GM19395 (cell line): Measurements from ENCODE around the gene DNAH8.
A peak's percentile ranks its signal among the peaks of the same experiment; 100 is the strongest.

ENCODE experiments used
- ATAC-seq: cut with Tn5 transposase; IDR thresholded peaks from one replicate; pipeline ENCODE4 v1.9.1; 2021; ENCODE audit warnings: mild to moderate bottlenecking, moderate library complexity; ENCODE audit not compliant: unreplicated experiment

DNAH8 gene

GRCh38 chr6:38749473-38749872, 34.4 kb downstream of the DNAH8 start:
- ATAC-seq = no peak

- no peak for ATAC-seq
Observed at GRCh38 chr6:38750968-38751615, 36.0 kb downstream of the DNAH8 start.

GRCh38 chr6:38753707-38754106, 38.6 kb downstream of the DNAH8 start:
- ATAC-seq = no peak

GRCh38 chr6:38755207-38755606, 40.1 kb downstream of the DNAH8 start:
- no peak for ATAC-seq

GRCh38 chr6:38755874-38756273, 40.8 kb downstream of the DNAH8 start:
- no peak for ATAC-seq

GRCh38 chr6:38760097-38760496, 45.0 kb downstream of the DNAH8 start:
- ATAC-seq = no peak

- ATAC-seq = no peak
Observed at GRCh38 chr6:38762848-38763247, 47.7 kb downstream of the DNAH8 start.

GRCh38 chr6:38767560-38767959, 52.4 kb downstream of the DNAH8 start:
- ATAC-seq = no peak

GRCh38 chr6:38773338-38773737, 58.2 kb downstream of the DNAH8 start:
- ATAC-seq = no peak

- no peak for ATAC-seq
Observed at GRCh38 chr6:38774929-38775707, 60.0 kb downstream of the DNAH8 start.

- ATAC-seq = peak; percentile 52
Observed at GRCh38 chr6:38775870-38776269, 60.8 kb downstream of the DNAH8 start.

GRCh38 chr6:38776515-38776914, 61.4 kb downstream of the DNAH8 start:
- ATAC-seq = no peak

- ATAC-seq = no peak
Observed at GRCh38 chr6:38779310-38780062, 64.4 kb downstream of the DNAH8 start.

GRCh38 chr6:38782616-38783015, 67.5 kb downstream of the DNAH8 start:
- ATAC-seq = no peak

- no peak for ATAC-seq
Observed at GRCh38 chr6:38783443-38784228, 68.5 kb downstream of the DNAH8 start.

GRCh38 chr6:38784506-38785235, 69.6 kb downstream of the DNAH8 start:
- ATAC-seq = no peak

- ATAC-seq = no peak
Observed at GRCh38 chr6:38786486-38786885, 71.4 kb downstream of the DNAH8 start.

GRCh38 chr6:38789256-38789655, 74.1 kb downstream of the DNAH8 start:
- ATAC-seq = no peak

- ATAC-seq = no peak
Observed at GRCh38 chr6:38792356-38792755, 77.2 kb downstream of the DNAH8 start.

- no peak for ATAC-seq
Observed at GRCh38 chr6:38794682-38795081, 79.6 kb downstream of the DNAH8 start.
